Neural cell (in vitro differentiated cells): ENCODE measurements around the gene ANKFN1. TPM values are rescaled to one million over a fixed set of nuclear protein-coding genes. Genes with fewer than 3 reads are reported as not detected.

ENCODE experiments used
- H2AFZ ChIP-seq: fragments of 200-600, 300-800 bp; sonication (generic), shearing (Covaris generic); 2 replicates; pipeline ENCODE4 v1.6.0; 2014; ENCODE audit warnings: low read depth, mild to moderate bottlenecking, antibody characterized with exemption, low read length, moderate library complexity
- H3F3A ChIP-seq: fragments of 200-600 bp; shearing (Covaris generic); 2 replicates; pipeline ENCODE4 v1.6.1; 2016; ENCODE audit warnings: mild to moderate bottlenecking, moderate library complexity, mixed read lengths, antibody characterized with exemption, low read length; ENCODE audit not compliant: insufficient read depth, poor library complexity, severe bottlenecking
- H3K27ac ChIP-seq: fragments of 200-600, 300-800 bp; sonication (generic), shearing (Covaris generic); 2 replicates; pipeline ENCODE4 v1.5.1; 2014; ENCODE audit warnings: mild to moderate bottlenecking, low read length, moderate library complexity
- H3K27me3 ChIP-seq: fragments of 300-800, 200-600 bp; sonication (generic), shearing (Covaris generic); 2 replicates; pipeline ENCODE4 v1.6.0; 2014; ENCODE audit warnings: mild to moderate bottlenecking, low read depth, low read length, moderate library complexity; ENCODE audit not compliant: insufficient read depth
- H3K36me3 ChIP-seq: fragments of 300-800, 200-600 bp; sonication (generic), shearing (Covaris generic); 2 replicates; pipeline ENCODE4 v1.5.1; 2014; ENCODE audit warnings: mild to moderate bottlenecking, antibody characterized with exemption, low read length, moderate library complexity; ENCODE audit not compliant: insufficient read depth
- H3K4me2 ChIP-seq: fragments of 300-800, 200-600 bp; sonication (generic), shearing (Covaris generic); 2 replicates; pipeline ENCODE4 v1.6.0; 2014; ENCODE audit warnings: mild to moderate bottlenecking, low read length
- H3K4me3 ChIP-seq: fragments of 300-800, 200-600 bp; sonication (generic), shearing (Covaris generic); 2 replicates; pipeline ENCODE4 v1.5.1; 2014; ENCODE audit warnings: mild to moderate bottlenecking, low read length, moderate library complexity
- H3K79me2 ChIP-seq: fragments of 200-600 bp; shearing (Covaris generic); replicated peaks from 2 replicates; pipeline ENCODE4 v1.6.0; 2014; ENCODE audit warnings: mild to moderate bottlenecking, low read length, moderate library complexity; ENCODE audit not compliant: insufficient read depth
- H3K9ac ChIP-seq: fragments of 300-800, 200-600 bp; sonication (generic), shearing (Covaris generic); 2 replicates; pipeline ENCODE4 v1.6.1; 2016; ENCODE audit warnings: mild to moderate bottlenecking, low read length, mixed read lengths
- H3K9me2 ChIP-seq: fragments of 200-600 bp; shearing (Covaris generic); 2 replicates; pipeline ENCODE4 v1.6.1; 2016; ENCODE audit warnings: mild to moderate bottlenecking, low read length, mixed read lengths; ENCODE audit not compliant: insufficient read depth
- H3K9me3 ChIP-seq: fragments of 200-600, 300-800 bp; sonication (generic), shearing (Covaris generic); 2 replicates; pipeline ENCODE4 v1.6.1; 2016; ENCODE audit warnings: mild to moderate bottlenecking, mixed run types, low read length, moderate library complexity, mixed read lengths
- H4K20me1 ChIP-seq: fragments of 200-600 bp; shearing (Covaris generic); 2 replicates; pipeline ENCODE4 v1.6.1; 2016; ENCODE audit warnings: mild to moderate bottlenecking, mixed run types; ENCODE audit not compliant: insufficient read depth
- EP300 ChIP-seq: fragments of 450-650 bp; conservative IDR thresholded peaks from 2 replicates; pipeline ENCODE4 v1.6.1; 2014; ENCODE audit warnings: antibody characterized with exemption, mild to moderate bottlenecking, moderate library complexity; ENCODE audit not compliant: poor library complexity, severe bottlenecking
- EZH2 ChIP-seq: fragments of 200-600, 300-800 bp; shearing (Covaris generic), sonication (generic); IDR thresholded peaks from 2 replicates; pipeline ENCODE4 v1.6.1; 2014; ENCODE audit warnings: antibody characterized with exemption, low read length, borderline replicate concordance, mild to moderate bottlenecking; ENCODE audit not compliant: insufficient read depth, poor library complexity, severe bottlenecking
- MXI1 ChIP-seq: fragments of 450-650 bp; conservative IDR thresholded peaks from 2 replicates; pipeline ENCODE4 v1.6.1; 2014; ENCODE audit warnings: antibody characterized with exemption, mild to moderate bottlenecking; ENCODE audit not compliant: poor library complexity, severe bottlenecking
- RAD21 ChIP-seq: fragments of 450-650 bp; conservative IDR thresholded peaks from 2 replicates; pipeline ENCODE4 v1.6.1; 2014; ENCODE audit warnings: antibody characterized with exemption, mild to moderate bottlenecking, moderate library complexity
- SMC3 ChIP-seq: fragments of 450-650 bp; conservative IDR thresholded peaks from 2 replicates; pipeline ENCODE4 v1.6.1; 2014; ENCODE audit warnings: antibody characterized with exemption, mild to moderate bottlenecking, moderate library complexity; ENCODE audit not compliant: poor library complexity
- TAF1 ChIP-seq: IDR thresholded peaks from 2 replicates; pipeline ENCODE4 v1.6.1; 2012; ENCODE audit warnings: low read depth
- polyA plus RNA-seq: library from polyadenylated mRNA; depleted of rRNA; stranded (reverse); fragments of >200 nt; gene quantifications from 2 replicates; pipeline ENCODE4 v1.2.3, GENCODE V29; 2014
- TF ChIP-seq, protein P1 (sequence below): fragments of 450-650 bp; IDR thresholded peaks from 2 replicates; pipeline ENCODE4 v1.5.1; 2014; ENCODE audit warnings: antibody characterized with exemption, mild to moderate bottlenecking, moderate library complexity; ENCODE audit not compliant: poor library complexity, severe bottlenecking
- TF ChIP-seq, protein P2 (sequence below): IDR thresholded peaks from 2 replicates; pipeline ENCODE4 v1.6.1; 2012; ENCODE audit warnings: borderline replicate concordance

ANKFN1 gene
- polyA plus RNA-seq, 1 donor from 2014 or later = 0.14 TPM

DNA sequence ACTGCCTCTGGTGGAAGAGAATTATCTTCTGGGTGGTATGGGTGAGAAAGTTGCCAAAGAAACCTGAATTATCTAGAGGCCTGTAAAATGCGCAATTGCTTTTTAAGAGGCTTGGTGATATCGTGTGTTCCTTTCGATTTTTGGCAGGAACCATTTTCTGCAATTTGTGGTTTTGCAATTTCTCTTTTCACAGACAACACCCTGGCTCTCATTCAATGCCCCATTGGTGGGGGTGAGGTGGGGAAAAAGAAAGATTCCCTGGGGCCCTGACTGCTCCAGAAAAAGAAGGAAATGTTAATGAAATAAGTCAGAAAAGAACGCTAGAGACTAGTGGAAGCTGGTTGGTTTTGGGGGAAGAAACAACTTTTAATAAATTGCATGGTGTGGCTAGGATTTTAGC, 77.4 kb downstream of the ANKFN1 start:
- Histone ChIP-seq H3K27ac (no peak overlapping the region), H3K4me2 (no peak overlapping the region), H3K9ac (no peak overlapping the region), H3K9me2 (no peaks in the 10 kb centered on the region), H3K9me3 (no peaks in the 10 kb centered on the region), H3K4me3 (no peak overlapping the region), H4K20me1 (no peaks in the 10 kb centered on the region), H3K79me2 (no peaks in the 10 kb centered on the region), H3K27me3 (no peaks in the 10 kb centered on the region), H3K36me3 (no peaks in the 10 kb centered on the region), H3F3A (no peaks in the 10 kb centered on the region), H2AFZ (no peak overlapping the region)
- no peak for TF ChIP-seq SMC3
- no peak for TF ChIP-seq MXI1
- TF ChIP-seq EP300 = no peak
- TF ChIP-seq TAF1 = no peak
- TF ChIP-seq, protein P1, sequence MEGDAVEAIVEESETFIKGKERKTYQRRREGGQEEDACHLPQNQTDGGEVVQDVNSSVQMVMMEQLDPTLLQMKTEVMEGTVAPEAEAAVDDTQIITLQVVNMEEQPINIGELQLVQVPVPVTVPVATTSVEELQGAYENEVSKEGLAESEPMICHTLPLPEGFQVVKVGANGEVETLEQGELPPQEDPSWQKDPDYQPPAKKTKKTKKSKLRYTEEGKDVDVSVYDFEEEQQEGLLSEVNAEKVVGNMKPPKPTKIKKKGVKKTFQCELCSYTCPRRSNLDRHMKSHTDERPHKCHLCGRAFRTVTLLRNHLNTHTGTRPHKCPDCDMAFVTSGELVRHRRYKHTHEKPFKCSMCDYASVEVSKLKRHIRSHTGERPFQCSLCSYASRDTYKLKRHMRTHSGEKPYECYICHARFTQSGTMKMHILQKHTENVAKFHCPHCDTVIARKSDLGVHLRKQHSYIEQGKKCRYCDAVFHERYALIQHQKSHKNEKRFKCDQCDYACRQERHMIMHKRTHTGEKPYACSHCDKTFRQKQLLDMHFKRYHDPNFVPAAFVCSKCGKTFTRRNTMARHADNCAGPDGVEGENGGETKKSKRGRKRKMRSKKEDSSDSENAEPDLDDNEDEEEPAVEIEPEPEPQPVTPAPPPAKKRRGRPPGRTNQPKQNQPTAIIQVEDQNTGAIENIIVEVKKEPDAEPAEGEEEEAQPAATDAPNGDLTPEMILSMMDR = no peak
- TF ChIP-seq, protein P2, sequence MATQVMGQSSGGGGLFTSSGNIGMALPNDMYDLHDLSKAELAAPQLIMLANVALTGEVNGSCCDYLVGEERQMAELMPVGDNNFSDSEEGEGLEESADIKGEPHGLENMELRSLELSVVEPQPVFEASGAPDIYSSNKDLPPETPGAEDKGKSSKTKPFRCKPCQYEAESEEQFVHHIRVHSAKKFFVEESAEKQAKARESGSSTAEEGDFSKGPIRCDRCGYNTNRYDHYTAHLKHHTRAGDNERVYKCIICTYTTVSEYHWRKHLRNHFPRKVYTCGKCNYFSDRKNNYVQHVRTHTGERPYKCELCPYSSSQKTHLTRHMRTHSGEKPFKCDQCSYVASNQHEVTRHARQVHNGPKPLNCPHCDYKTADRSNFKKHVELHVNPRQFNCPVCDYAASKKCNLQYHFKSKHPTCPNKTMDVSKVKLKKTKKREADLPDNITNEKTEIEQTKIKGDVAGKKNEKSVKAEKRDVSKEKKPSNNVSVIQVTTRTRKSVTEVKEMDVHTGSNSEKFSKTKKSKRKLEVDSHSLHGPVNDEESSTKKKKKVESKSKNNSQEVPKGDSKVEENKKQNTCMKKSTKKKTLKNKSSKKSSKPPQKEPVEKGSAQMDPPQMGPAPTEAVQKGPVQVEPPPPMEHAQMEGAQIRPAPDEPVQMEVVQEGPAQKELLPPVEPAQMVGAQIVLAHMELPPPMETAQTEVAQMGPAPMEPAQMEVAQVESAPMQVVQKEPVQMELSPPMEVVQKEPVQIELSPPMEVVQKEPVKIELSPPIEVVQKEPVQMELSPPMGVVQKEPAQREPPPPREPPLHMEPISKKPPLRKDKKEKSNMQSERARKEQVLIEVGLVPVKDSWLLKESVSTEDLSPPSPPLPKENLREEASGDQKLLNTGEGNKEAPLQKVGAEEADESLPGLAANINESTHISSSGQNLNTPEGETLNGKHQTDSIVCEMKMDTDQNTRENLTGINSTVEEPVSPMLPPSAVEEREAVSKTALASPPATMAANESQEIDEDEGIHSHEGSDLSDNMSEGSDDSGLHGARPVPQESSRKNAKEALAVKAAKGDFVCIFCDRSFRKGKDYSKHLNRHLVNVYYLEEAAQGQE = no peak

DNA sequence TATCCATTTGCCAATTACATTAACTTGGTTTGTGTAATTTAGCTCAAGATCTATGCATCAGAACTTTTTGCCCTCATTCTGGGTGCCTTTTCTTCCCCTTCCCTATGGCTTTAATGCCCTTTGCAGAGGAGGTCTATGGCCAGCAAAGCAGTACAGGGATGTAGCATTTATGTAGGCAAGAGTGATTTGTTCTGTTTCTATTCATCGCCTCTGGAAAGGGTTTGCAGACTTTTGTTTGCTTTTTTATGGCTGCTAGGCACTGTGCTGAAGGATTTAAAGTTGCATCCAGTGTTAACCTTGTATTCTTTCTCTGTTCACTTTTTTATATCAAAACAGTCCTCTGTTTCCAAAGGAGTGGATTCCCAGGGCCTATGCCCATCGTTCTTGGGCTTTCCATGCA, 78.0 kb downstream of the ANKFN1 start:
- H3F3A ChIP-seq = no peaks in the 10 kb centered on the region
- no peaks in the 10 kb centered on the region for H3K27me3 ChIP-seq
- TF ChIP-seq RAD21 = no peak
- TF ChIP-seq SMC3 = no peak
- TF ChIP-seq, protein P2 = no peak
- no peak for TF ChIP-seq EP300
- no peak for TF ChIP-seq EZH2
- no peak for TF ChIP-seq MXI1
- no peak overlapping the region for H3K4me2 ChIP-seq
- no peaks in the 10 kb centered on the region for H3K79me2 ChIP-seq
- no peak overlapping the region for H2AFZ ChIP-seq
- H3K4me3 ChIP-seq = no peak overlapping the region
- no peaks in the 10 kb centered on the region for H4K20me1 ChIP-seq
- H3K27ac ChIP-seq = no peak overlapping the region
- no peaks in the 10 kb centered on the region for H3K9me2 ChIP-seq
- H3K36me3 ChIP-seq = no peaks in the 10 kb centered on the region
- no peak overlapping the region for H3K9ac ChIP-seq
- no peaks in the 10 kb centered on the region for H3K9me3 ChIP-seq
